K562 (cell line): Measurements from ENCODE around the gene CSTB. TPM values are rescaled to one million over a fixed set of nuclear protein-coding genes. Genes with fewer than 3 reads are reported as not detected.

Experiments used
- ATAC-seq: fragments of 200-7000 bp; cut with Tn5 transposase; 3 replicates; pipeline ENCODE4 v1.9.1; 2020; ENCODE audit warnings: moderate library complexity
- BruUV-seq: library from RNA; stranded (reverse); fragments of 400-500 nt; replicated peaks from 2 replicates; lab custom pipeline; 2021; lab: Mats Ljungman, UMichigan
- CTCF ChIA-PET: fragments of 300-600 bp; formaldehyde crosslinking; extraction: SDS; loops from one replicate; lab custom pipeline; 2021; ENCODE audit warnings: low intra/inter-chr PET ratio; lab: Yijun Ruan, JAX
- POLR2A ChIA-PET: fragments of 300-600, 350-650 bp; sonication (Branson Sonifier 250); formaldehyde crosslinking; extraction: SDS; loops from one replicate; lab custom pipeline; 2021; ENCODE audit warnings: antibody characterized with exemption, inconsistent platforms; lab: Yijun Ruan, JAX
- DNase-seq, 4 experiments: peaks; one replicate each; pipeline versions ENCODE4 v3.0.0 to v3.0.0-alpha.2; 2011 to 2018; ENCODE audit warnings: low spot score in 3 of 4, mixed read lengths in 3 of 4; ENCODE audit errors: extremely low read depth in 1 of 4
- FAIRE-seq: peaks from 2 replicates; lab custom pipeline; 2011; peaks lifted over from hg19 to GRCh38; lab: Jason Lieb, UNC
- H2AFZ ChIP-seq: 2 replicates; pipeline ENCODE4 v1.6.0; 2011; ENCODE audit warnings: low read depth, low read length, control low read depth, inconsistent platforms
- H3K27ac ChIP-seq: fragments of 200-600 bp; 3 replicates; pipeline ENCODE4 v1.8.0; 2011; ENCODE audit warnings: low read depth, mild to moderate bottlenecking, control low read depth, inconsistent platforms, low read length, moderate library complexity, mixed read lengths; ENCODE audit errors: extremely low read depth
- H3K27me3 ChIP-seq, 2 experiments: fragments of 300-600 bp in 1 of 2; 2 replicates in 1 of 2; 3 replicates in 1 of 2; pipeline versions ENCODE4 v1.6.0 to v1.8.0; 2011; ENCODE audit warnings: inconsistent platforms in 2 of 2, low read length in 2 of 2, mild to moderate bottlenecking in 1 of 2, mixed read lengths in 1 of 2, moderate library complexity in 1 of 2; ENCODE audit not compliant: control insufficient read depth in 2 of 2, insufficient read depth in 2 of 2
- H3K36me3 ChIP-seq: fragments of 300-600 bp; 3 replicates; pipeline ENCODE4 v1.8.0; 2011; ENCODE audit warnings: mild to moderate bottlenecking, low read length, inconsistent platforms; ENCODE audit not compliant: control insufficient read depth, insufficient read depth
- H3K4me1 ChIP-seq, 2 experiments: fragments of 200-600 bp in 1 of 2; replicated peaks in 1 of 2; 2 replicates in 1 of 2; 3 replicates in 1 of 2; pipeline versions ENCODE4 v1.5.1 to v1.8.0; 2011; ENCODE audit warnings: inconsistent platforms in 2 of 2, low read length in 2 of 2, mild to moderate bottlenecking in 1 of 2, mixed read lengths in 1 of 2, moderate library complexity in 1 of 2; ENCODE audit not compliant: control insufficient read depth in 2 of 2, insufficient read depth in 2 of 2
- H3K4me2 ChIP-seq: 2 replicates; pipeline ENCODE4 v1.6.1; 2011; ENCODE audit warnings: low read length, control low read depth, inconsistent platforms, mixed read lengths; ENCODE audit not compliant: insufficient read depth
- H3K4me3 ChIP-seq: fragments of 200-600 bp; sonication (generic), shearing (Covaris generic); 2 replicates; pipeline ENCODE4 v1.5.1; 2016; ENCODE audit warnings: control low read depth, inconsistent platforms
- H3K79me2 ChIP-seq: fragments of 200-600 bp; 3 replicates; pipeline ENCODE4 v1.8.0; 2011; ENCODE audit warnings: low read length, inconsistent platforms; ENCODE audit not compliant: control insufficient read depth, insufficient read depth
- H3K9ac ChIP-seq, 2 experiments: 2 replicates each; pipeline versions ENCODE4 v1.6.0 to v1.6.1; 2011; ENCODE audit warnings: low read depth in 2 of 2, low read length in 2 of 2, control low read depth in 1 of 2, inconsistent platforms in 1 of 2, mild to moderate bottlenecking in 1 of 2, mixed read lengths in 1 of 2; ENCODE audit not compliant: insufficient read depth in 1 of 2
- H3K9me1 ChIP-seq: one replicate; pipeline ENCODE4 v1.6.0; 2011; ENCODE audit warnings: inconsistent platforms, mild to moderate bottlenecking, low read length, moderate library complexity; ENCODE audit not compliant: control insufficient read depth, insufficient read depth
- H3K9me3 ChIP-seq: replicated peaks from 2 replicates; pipeline ENCODE4 v1.5.1; 2011; ENCODE audit warnings: low read depth, low read length, inconsistent platforms; ENCODE audit not compliant: control insufficient read depth, insufficient read depth
- H4K20me1 ChIP-seq: replicated peaks from 2 replicates; pipeline ENCODE4 v1.6.1; 2011; ENCODE audit warnings: low read length, inconsistent platforms, mixed read lengths; ENCODE audit not compliant: control insufficient read depth, insufficient read depth
- CHD2 ChIP-seq: IDR thresholded peaks from 2 replicates; pipeline ENCODE4 v1.6.1; 2011; ENCODE audit warnings: low read depth, low read length
- GABPB1 ChIP-seq: sonication (generic); formaldehyde crosslinking; IDR thresholded peaks from 2 replicates; pipeline ENCODE4 v1.8.0; 2022; ENCODE audit warnings: mild to moderate bottlenecking, missing genetic modification reagents
- KDM4B ChIP-seq, 2 experiments: fragments of 450-650 bp in 1 of 2; sonication (generic) in 1 of 2; IDR thresholded peaks; 2 replicates each; pipeline ENCODE4 v1.6.1; 2016 to 2017; ENCODE audit warnings: borderline replicate concordance in 2 of 2, antibody characterized with exemption in 1 of 2, low read depth in 1 of 2, mild to moderate bottlenecking in 1 of 2
- MEIS2 ChIP-seq: fragments of 450-650 bp; IDR thresholded peaks from 2 replicates; pipeline ENCODE4 v1.6.1; 2014; ENCODE audit warnings: mild to moderate bottlenecking; ENCODE audit not compliant: partially characterized antibody
- RBM15 ChIP-seq: fragments of 200-400 bp; formaldehyde crosslinking; IDR thresholded peaks from 2 replicates; pipeline ENCODE4 v1.6.1; 2018; ENCODE audit warnings: mild to moderate bottlenecking, low read length, moderate library complexity; ENCODE audit not compliant: insufficient read depth
- SMC3 ChIP-seq: conservative IDR thresholded peaks from 2 replicates; pipeline ENCODE4 v1.6.1; 2011; ENCODE audit warnings: low read depth, low read length, improper control_type of control experiment; ENCODE audit not compliant: insufficient read depth
- ZC3H4 ChIP-seq: sonication (generic); formaldehyde crosslinking; IDR thresholded peaks from 2 replicates; pipeline ENCODE4 v1.9.0; 2021; ENCODE audit warnings: missing genetic modification reagents, borderline replicate concordance
- whole genome bisulfite sequencing: fragments of 100-300 bp; shearing (Covaris generic); methylation state at CpG from one replicate; pipeline ENCODE4 v1.1.6; 2016; ENCODE audit warnings: low coverage, mixed read lengths; ENCODE audit not compliant: insufficient coverage; ENCODE audit errors: missing lambda C conversion rate; 5-methylcytosine and 5-hydroxymethylcytosine counted together
- in situ Hi-C: fragments of 300-500 bp; cut with MboI; formaldehyde crosslinking; loops from 4 replicates; pipeline ENCODE4 v1.15.0; 2018; ENCODE audit warnings: inconsistent platforms, mixed read lengths
- intact Hi-C: fragments of 100-400 bp; cut with micrococcal nuclease; formaldehyde crosslinking; loops from 2 replicates; pipeline ENCODE4 v1.14.2; 2022
- polyA plus RNA-seq, 8 experiments: library from polyadenylated mRNA; depleted of rRNA in 4 of 8; stranded (reverse) in 5 of 8; unstranded in 3 of 8; fragments of >200 nt; fragmentation: Nextera tagmentation in 2 of 8; fragmentation: Illumina TruSeq in 1 of 8; extraction: Ambion mirVana in 2 of 8; extraction: Trizol in 1 of 8; gene quantifications; 2 replicates each; pipeline versions ENCODE4 v1.2.1 to v1.2.3, GENCODE V29; 2011 to 2014; ENCODE audit warnings: inconsistent platforms in 1 of 8, missing spikeins in 1 of 8
- total RNA-seq, 7 experiments: library from RNA; depleted of rRNA in 6 of 7; stranded (reverse); fragments of >200 nt in 6 of 7; fragmentation: Illumina TruSeq in 2 of 7; extraction: Trizol in 2 of 7; gene quantifications; 2 replicates each; pipeline versions ENCODE4 v1.2.1 to v1.2.3, GENCODE V29; 2011 to 2021; ENCODE audit warnings: low replicate concordance in 1 of 7

The CSTB gene
- total and polyA plus RNA-seq, 9 of the 15 experiments (the other 6 are each of a cell fraction or from before 2014, with no cell fraction given): 12.4 to 65.0 (median 31.7) TPM

- Histone ChIP-seq H3K9me1 (peaks cover 8% of the 10 kb centered on the region), H3K79me2 (peaks cover 18% of the 10 kb centered on the region), H3K4me3 (no peak overlapping the region), H2AFZ (0 out of 2 replicates have a peak overlapping the region, but pooled peaks have one; percentile 20), H3K27ac (no peak overlapping the region), H3K9me3 (no peaks in the 10 kb centered on the region), H3K27me3 (no peaks in the 10 kb centered on the region), H3K4me2 (no peak overlapping the region), H4K20me1 (no peaks in the 10 kb centered on the region), H3K4me1 (peaks cover 39 to 76% of the 10 kb centered on the region in 2 experiments), H3K36me3 (peaks cover 28% of the 10 kb centered on the region), H3K9ac (no peak overlapping the region)
- intact Hi-C loops: no loop called here
- WGBS: 64% methylated on average over 13 of the region's 13 CpGs
- ChIA-PET POLR2A (interaction anchor here (0.6 to 1.6 kb wide), 6 partner anchors 8 to 41 kb away, joined by 3 to 4 read pairs (median 3); no protein-coding TSS in a partner anchor), CTCF (no interaction called here)
- DNase-seq (no peak), ATAC-seq (no peak), FAIRE-seq (no peak)
- peak; percentile 8 for TF ChIP-seq MEIS2
- TF ChIP-seq SMC3: no peak
- no peak for TF ChIP-seq ZC3H4
- TF ChIP-seq GABPB1 (CRISPR knock-in tag): no peak
- TF ChIP-seq KDM4B (IDR thresholded peaks at IDR 0.05; ENCODE audit: borderline replicate concordance in 2 of 2, low read depth in 1 of 2): no peak
- peak; percentile 69 for TF ChIP-seq CHD2
- no peak for TF ChIP-seq RBM15
- in situ Hi-C loops: no loop called here
- no TSS peak for BruUV-seq
These were observed 4.2 kb downstream of the CSTB start for GRCh38 chr21:43771698-43772424.
